Mucosa of stomach (tissue), 1 donor: ENCODE data around the gene NPHP4.

Source experiments
- H3K27me3 ChIP-seq: one replicate; pipeline ENCODE4 v1.7.0; 2013; ENCODE audit warnings: mild to moderate bottlenecking, low read length; ENCODE audit not compliant: control insufficient read depth, insufficient read depth
- H3K36me3 ChIP-seq: one replicate; pipeline ENCODE4 v1.7.0; 2013; ENCODE audit warnings: low read length; ENCODE audit not compliant: control insufficient read depth, insufficient read depth
- H3K4me1 ChIP-seq: one replicate; pipeline ENCODE4 v1.7.0; 2013; ENCODE audit warnings: mild to moderate bottlenecking, low read length; ENCODE audit not compliant: control insufficient read depth, insufficient read depth
- H3K4me3 ChIP-seq: one replicate; pipeline ENCODE4 v1.7.0; 2013; ENCODE audit warnings: low read length
- H3K9ac ChIP-seq: one replicate; pipeline ENCODE4 v1.7.0; 2013; ENCODE audit warnings: mild to moderate bottlenecking, low read length, moderate library complexity
- H3K9me3 ChIP-seq: one replicate; pipeline ENCODE4 v1.7.0; 2013; ENCODE audit warnings: mild to moderate bottlenecking, low read length, moderate library complexity; ENCODE audit not compliant: control insufficient read depth
- donor health status: Pancreatic carcinoma.

Gene NPHP4

DNA sequence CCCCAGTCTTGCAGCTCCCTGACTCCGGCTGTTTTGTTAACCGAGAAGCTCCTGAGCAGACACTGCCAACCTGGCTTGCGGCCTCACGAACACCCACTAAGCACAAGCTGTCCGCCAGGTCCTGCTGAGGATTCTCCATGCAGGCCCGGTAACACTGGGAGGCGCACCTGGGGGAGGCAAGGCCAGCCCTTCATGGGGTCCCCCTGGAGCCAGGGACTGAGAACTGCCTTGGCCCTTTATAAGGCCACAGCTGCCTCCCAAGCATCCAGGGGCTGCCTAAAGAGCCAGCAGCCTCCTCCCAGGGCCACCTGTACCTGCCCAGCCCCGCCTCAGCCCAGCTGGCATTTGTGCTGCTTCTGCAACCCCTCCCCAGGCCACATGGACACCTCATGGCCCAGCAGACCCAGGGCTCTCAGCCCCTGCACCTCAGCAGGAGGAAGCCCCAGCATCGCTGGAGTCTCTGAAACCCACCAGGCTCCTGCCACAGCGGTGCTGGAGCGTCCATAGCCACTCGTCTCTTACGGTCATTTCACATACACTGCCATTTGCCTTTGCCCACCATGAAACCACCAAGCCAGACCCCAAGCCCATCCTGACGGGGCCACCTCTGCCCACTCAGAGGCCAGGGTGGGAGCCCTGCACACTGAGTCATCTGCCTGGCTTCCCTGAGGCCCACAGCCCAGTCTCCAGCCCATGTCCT lies 82.5 kb downstream of the NPHP4 start:
- Histone ChIP-seq H3K4me3 (no peak overlapping the region), H3K4me1 (no peaks in the 10 kb centered on the region), H3K9ac (no peak overlapping the region), H3K36me3 (no peaks in the 10 kb centered on the region), H3K9me3 (no peaks in the 10 kb centered on the region), H3K27me3 (no peaks in the 10 kb centered on the region)

DNA sequence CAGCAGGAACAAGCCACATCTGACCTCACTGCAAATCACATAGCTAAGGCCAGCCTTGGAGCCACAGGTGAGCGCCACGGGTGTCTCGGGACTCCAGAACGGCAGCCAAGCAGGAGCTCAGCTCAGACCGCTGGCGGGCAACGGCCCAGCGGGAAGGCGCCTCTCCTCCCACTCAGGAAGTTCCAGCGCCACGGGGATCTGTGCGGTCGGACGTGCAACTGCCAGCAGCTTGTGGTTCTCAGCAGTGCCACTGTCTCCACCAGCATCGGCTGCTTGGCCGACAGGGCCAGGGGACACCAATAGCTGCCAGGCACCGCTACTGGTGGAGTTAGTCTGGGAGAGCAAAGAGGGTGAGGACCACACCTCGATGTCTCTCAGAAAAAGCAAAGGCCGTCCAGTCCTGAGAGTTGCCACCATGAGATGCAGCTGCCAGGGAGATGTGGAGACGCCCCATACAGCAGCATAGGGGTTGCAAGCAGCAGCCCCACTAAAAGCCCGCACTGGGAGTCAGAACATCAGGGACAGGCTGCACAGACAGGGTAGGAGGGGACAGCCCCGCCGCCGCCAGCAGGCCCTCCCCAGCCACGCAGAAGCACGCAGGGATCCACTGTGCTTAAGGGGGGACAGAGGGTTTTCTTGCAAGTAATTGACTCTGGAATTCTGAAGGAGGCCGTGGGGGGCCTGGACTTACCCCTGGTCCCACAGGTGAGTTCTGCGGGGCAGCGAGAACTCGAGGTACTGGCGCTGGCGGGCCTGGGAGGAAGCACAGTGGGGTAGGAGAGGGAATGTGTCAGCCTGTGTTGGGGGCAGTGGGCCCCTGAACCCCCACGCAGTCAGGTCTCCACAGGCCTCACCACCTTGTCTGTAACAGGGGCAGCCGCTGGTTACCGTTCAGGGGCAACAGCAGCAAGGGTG lies 83.5 kb downstream of the NPHP4 start:
- Histone ChIP-seq H3K27me3 (no peaks in the 10 kb centered on the region), H3K9ac (no peak overlapping the region), H3K4me3 (no peak overlapping the region), H3K36me3 (no peaks in the 10 kb centered on the region), H3K4me1 (no peaks in the 10 kb centered on the region), H3K9me3 (no peaks in the 10 kb centered on the region)

DNA sequence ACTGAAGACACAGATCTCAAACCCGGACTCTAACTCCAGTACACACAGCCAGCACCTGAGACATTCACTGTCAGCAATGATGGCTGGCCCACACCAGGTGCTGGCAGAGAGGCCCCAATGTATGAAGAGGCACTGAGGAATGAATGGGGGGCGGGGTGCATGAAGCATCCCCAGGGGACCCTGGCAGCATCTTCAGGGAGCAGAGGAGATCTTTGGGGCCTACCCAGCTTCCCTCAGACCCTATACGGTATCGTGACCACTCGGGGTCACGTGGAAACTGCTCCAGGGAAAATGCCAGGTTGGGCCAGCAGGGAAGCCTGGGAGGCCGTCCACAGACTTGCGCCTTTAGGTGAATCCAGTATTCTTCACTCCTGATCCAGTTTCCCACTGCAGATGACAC lies 84.3 kb downstream of the NPHP4 start:
- H3K4me3 ChIP-seq = no peak overlapping the region
- no peaks in the 10 kb centered on the region for H3K27me3 ChIP-seq
- no peaks in the 10 kb centered on the region for H3K9me3 ChIP-seq
- H3K9ac ChIP-seq = no peak overlapping the region
- no peaks in the 10 kb centered on the region for H3K4me1 ChIP-seq
- no peaks in the 10 kb centered on the region for H3K36me3 ChIP-seq

DNA sequence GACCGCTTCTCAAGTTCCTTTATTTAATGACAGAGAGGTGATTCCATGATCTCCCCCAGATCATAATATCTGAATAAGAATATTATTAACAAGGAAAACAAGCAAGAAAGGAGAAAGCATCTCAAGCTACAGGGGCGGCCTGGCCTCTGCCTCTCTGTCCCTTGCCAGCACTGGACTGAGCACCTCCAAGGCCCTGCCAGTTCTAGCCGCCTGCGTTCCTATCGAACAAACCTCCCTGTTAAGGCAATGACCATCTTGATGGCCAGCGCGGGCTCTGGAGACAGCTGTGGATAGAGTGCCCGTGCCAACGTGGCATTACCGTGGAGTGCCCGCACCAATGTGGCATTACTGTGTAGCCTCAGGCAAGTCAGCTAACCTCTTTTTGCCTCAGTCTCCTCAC lies 84.8 kb downstream of the NPHP4 start:
- Histone ChIP-seq H3K9ac (no peak overlapping the region), H3K4me3 (no peak overlapping the region), H3K9me3 (no peaks in the 10 kb centered on the region), H3K36me3 (no peaks in the 10 kb centered on the region), H3K4me1 (no peaks in the 10 kb centered on the region), H3K27me3 (no peaks in the 10 kb centered on the region)

DNA sequence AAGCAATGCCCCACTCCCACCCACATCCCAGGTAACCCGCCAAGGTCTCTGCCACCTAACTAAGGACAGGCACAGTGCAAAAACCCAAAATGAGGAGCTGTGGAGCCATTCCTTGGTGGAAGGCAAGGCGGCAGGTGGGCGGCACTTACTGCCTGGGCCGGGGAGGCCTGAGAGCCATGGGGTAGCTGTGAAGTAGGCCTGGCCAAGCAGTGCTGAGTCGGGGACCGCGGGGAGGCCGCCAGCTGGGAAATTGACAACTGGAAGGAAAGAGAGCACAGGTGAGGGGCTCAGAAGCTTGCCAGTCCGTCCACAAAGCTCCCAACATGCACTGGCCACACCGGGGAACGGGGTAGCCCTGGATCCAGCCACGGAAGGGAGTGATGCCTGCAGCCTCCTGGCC lies 85.3 kb downstream of the NPHP4 start:
- no peaks in the 10 kb centered on the region for H3K27me3 ChIP-seq
- H3K9me3 ChIP-seq = no peaks in the 10 kb centered on the region
- no peaks in the 10 kb centered on the region for H3K4me1 ChIP-seq
- H3K36me3 ChIP-seq = no peaks in the 10 kb centered on the region
- H3K4me3 ChIP-seq = no peak overlapping the region
- H3K9ac ChIP-seq = no peak overlapping the region

DNA sequence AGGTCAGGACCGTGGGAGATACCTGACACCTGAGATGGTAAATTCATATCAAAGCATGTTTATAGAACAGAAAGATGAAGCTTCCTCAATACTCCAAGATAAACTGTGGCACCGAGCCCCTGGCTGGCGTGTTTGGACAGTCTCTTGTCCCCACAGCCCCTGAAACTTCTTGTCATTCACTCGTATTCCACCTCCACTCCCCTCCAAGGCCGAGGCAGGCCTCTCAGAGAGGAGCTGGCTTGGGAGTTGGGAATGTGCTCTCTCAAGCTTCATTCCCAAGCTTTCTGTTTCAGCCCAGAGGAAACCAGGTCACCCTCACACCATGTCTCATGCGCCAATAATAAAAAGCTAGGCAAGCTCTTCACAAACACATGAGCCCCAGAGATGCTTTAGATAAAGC lies 86.1 kb downstream of the NPHP4 start:
- H3K4me1 ChIP-seq = no peaks in the 10 kb centered on the region
- H3K9me3 ChIP-seq = no peaks in the 10 kb centered on the region
- no peaks in the 10 kb centered on the region for H3K36me3 ChIP-seq
- H3K9ac ChIP-seq = no peak overlapping the region
- H3K4me3 ChIP-seq = no peak overlapping the region
- H3K27me3 ChIP-seq = no peaks in the 10 kb centered on the region

DNA sequence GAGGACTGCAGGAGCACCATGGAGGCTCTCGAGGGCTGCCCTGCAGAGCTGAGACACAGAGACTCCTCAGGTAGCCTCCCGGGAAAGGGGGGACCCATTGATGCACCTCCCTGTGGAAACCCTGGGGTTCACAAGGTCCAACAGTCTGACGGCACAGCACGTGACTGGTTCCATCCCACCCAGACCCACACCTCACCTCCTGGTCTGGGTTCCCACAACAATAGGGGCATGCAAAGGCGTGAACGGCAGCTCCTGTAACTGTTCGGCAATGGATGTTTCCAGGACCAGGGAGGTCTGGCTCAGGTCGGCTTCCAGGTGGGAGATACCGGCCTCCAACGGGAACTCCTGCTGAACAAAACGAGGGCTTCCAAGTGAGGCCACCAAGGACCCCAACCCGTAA lies 86.8 kb downstream of the NPHP4 start:
- Histone ChIP-seq H3K27me3 (no peaks in the 10 kb centered on the region), H3K36me3 (no peaks in the 10 kb centered on the region), H3K9me3 (no peaks in the 10 kb centered on the region), H3K4me3 (no peak overlapping the region), H3K4me1 (no peaks in the 10 kb centered on the region), H3K9ac (no peak overlapping the region)

DNA sequence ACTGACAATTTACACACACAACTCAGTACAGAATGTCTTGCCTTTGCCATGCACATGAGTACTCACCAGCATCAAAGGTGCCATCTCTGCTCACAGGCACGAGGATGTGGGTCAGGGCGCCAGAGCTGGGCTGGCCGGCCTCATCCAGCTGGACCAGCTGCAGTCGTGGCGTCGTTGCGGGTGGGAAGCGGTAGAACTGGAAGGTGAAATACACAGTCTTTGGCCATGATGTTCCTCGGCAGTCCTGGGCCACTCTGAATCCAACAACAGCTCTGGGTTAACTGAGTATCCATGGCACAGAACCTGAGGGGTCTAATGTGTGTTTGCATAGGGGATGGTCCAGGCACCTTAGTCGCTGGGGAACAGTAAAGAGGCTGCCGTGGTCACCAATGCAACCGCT lies 87.7 kb downstream of the NPHP4 start:
- no peaks in the 10 kb centered on the region for H3K27me3 ChIP-seq
- H3K4me1 ChIP-seq = no peaks in the 10 kb centered on the region
- no peak overlapping the region for H3K4me3 ChIP-seq
- H3K9me3 ChIP-seq = no peaks in the 10 kb centered on the region
- no peak overlapping the region for H3K9ac ChIP-seq
- H3K36me3 ChIP-seq = no peaks in the 10 kb centered on the region

DNA sequence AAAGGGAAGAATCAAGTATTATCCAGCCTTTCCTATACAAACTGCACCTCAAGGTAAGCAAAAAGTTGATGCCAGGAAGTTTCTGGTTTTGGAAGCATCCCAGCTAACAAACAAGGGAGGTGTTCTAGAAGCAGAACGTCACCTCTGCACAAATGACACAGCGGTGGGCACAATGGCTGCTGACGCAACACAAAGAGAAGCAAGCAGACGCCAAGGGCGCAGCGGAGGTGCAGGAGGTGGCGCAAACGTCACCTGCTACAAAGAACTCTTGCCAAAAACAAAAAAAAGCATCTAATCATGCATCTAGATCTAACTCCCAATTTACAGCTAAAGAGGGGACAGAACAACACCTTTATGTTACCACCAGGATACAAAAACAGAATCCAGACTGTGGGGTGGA lies 88.5 kb downstream of the NPHP4 start:
- no peaks in the 10 kb centered on the region for H3K27me3 ChIP-seq
- H3K9ac ChIP-seq = no peak overlapping the region
- no peaks in the 10 kb centered on the region for H3K9me3 ChIP-seq
- no peak overlapping the region for H3K4me3 ChIP-seq
- no peaks in the 10 kb centered on the region for H3K36me3 ChIP-seq
- no peaks in the 10 kb centered on the region for H3K4me1 ChIP-seq

DNA sequence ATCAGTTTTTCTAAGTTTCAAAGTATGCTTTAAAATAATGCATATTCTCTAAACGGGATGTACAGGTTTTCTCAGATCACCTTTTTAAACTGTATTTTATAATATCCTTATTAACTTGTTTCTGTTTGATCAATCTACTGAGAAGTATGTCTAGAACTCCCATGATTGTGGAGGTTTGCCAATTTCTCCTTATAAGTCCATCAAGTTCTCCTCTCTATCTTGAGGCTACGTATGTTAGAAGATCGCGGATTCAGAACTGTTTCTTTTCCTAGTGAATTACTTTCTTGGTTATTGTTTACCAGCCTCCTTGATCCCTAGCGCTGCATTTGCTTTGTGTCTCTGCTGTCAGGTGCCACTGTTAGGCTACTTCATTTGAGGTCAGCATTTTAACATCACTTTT lies 89.2 kb downstream of the NPHP4 start:
- no peaks in the 10 kb centered on the region for H3K27me3 ChIP-seq
- H3K9me3 ChIP-seq = no peaks in the 10 kb centered on the region
- no peaks in the 10 kb centered on the region for H3K36me3 ChIP-seq
- H3K4me3 ChIP-seq = no peak overlapping the region
- H3K4me1 ChIP-seq = no peaks in the 10 kb centered on the region
- H3K9ac ChIP-seq = no peak overlapping the region

DNA sequence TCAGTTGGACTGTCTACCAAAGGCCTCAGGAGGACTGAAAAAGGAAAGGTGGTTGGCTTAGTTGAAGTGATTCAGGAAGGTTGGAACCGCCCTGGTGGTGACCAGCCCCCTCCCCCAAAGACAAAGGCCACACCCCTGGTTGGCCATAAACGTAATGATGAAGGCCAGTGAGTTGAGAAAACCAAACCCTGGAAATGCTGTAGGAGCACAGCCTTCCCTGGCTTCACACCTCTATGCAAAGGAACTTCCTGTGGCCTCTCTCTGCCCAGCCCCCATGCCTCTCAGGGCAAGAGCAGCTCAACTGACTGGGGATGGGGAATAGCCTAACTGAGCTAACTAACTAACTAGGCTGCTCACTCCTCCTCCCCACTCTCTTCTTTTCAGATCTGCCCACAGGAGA lies 90.4 kb downstream of the NPHP4 start:
- Histone ChIP-seq H3K36me3 (no peaks in the 10 kb centered on the region), H3K9ac (no peak overlapping the region), H3K27me3 (no peaks in the 10 kb centered on the region), H3K4me1 (no peaks in the 10 kb centered on the region), H3K9me3 (no peaks in the 10 kb centered on the region), H3K4me3 (no peak overlapping the region)

DNA sequence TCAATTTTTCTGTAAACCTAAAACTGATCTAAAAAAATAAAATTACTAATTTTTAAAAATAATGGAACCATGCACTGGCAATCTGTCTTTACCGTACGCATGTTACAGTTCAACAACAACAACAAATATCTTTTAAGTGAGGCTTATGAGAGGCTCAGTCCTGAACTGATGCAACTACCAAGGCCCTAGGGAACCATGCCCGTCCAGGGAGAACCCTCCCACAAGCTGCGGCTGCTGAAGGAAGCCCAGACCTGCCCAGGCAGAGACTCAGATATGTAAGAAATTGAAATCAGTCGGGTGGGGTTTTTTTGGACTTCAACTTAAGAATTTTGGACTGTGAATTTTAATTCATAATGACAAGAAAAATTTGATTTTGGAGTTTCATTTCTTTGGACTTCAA lies 91.1 kb downstream of the NPHP4 start:
- H3K4me3 ChIP-seq = no peak overlapping the region
- no peaks in the 10 kb centered on the region for H3K27me3 ChIP-seq
- no peaks in the 10 kb centered on the region for H3K36me3 ChIP-seq
- H3K4me1 ChIP-seq = no peaks in the 10 kb centered on the region
- H3K9ac ChIP-seq = no peak overlapping the region
- H3K9me3 ChIP-seq = no peaks in the 10 kb centered on the region
